GM23338 (cell line): ENCODE data around the gene GP5.

Experiments used
- CTCF ChIP-seq, 2 experiments: fragments of 200-600 bp in 1 of 2; sonication (generic) in 1 of 2; conservative IDR thresholded peaks; 2 replicates each; pipeline versions ENCODE4 v1.5.1 to v1.6.1; 2016 to 2017; ENCODE audit warnings: antibody characterized with exemption in 2 of 2, low read depth in 2 of 2, mild to moderate bottlenecking in 2 of 2, moderate library complexity in 1 of 2
- EZH2 ChIP-seq: fragments of 200-600 bp; sonication (generic); IDR thresholded peaks from one replicate; pipeline ENCODE4 v1.8.0; 2017; ENCODE audit warnings: antibody characterized with exemption, mild to moderate bottlenecking, low read depth; ENCODE audit not compliant: unreplicated experiment

GRCh38 chr3:194446172-194446571 lies 47.1 kb upstream of the GP5 start:
- TF ChIP-seq CTCF (conservative IDR thresholded peaks at IDR 0.05; ENCODE audit: low read depth in 2 of 2) (no peak), EZH2 (no peak)
